HG03432 (cell line): Measurements from ENCODE around the gene HTR4.

Experiments
- ATAC-seq: cut with Tn5 transposase; IDR thresholded peaks from one replicate; pipeline ENCODE4 v1.9.1; 2021; ENCODE audit warnings: mild to moderate bottlenecking, moderate library complexity; ENCODE audit not compliant: unreplicated experiment

HTR4 gene

GRCh38 chr5:148438933-148439332 is 215.4 kb downstream of the HTR4 start:
- ATAC-seq, result no peak

- ATAC-seq, result no peak
These were observed 217.1 kb downstream of the HTR4 start for GRCh38 chr5:148437249-148437648.

GRCh38 chr5:148436029-148436428 is 218.3 kb downstream of the HTR4 start:
- ATAC-seq, result no peak

DNA sequence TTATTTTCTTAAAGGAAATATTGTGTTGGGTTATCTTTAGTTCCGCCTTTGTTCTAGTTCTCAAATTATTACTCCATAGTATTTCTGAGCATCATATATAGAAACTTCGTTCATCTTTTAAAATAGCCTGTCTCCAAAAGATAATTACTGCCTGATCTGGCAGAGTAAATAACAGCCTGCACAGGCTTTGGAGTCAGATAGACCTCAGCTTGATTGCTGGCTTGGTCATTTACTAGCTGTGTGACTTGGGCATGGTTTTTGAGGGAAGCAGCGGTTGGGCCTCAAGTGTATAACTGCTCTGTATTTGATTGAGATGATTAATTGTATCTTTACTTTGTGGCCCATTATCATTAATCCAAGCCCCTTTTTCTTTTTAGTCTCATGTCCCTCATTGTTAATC is 220.5 kb downstream of the HTR4 start:
- ATAC-seq, result no peak
